ENCODE measurements around the gene ACSL6.

- TF ChIP-seq CTCF (conservative IDR thresholded peaks at IDR 0.05) (no peak), ZFX (IDR thresholded peaks at IDR 0.05) (no peak)
Measured at GRCh38 chr5:131952301-131952857, 59.1 kb downstream of the ACSL6 start.
